HG02970 (cell line): ENCODE measurements around the gene KCNJ6.
"Not testable (repeated sequence)": the region's sequence is repeated elsewhere in the genome, so short reads cannot be mapped to it uniquely, and the experiment has no call there.

Experiments used
- ATAC-seq: cut with Tn5 transposase; IDR thresholded peaks from one replicate; pipeline ENCODE4 v1.9.1; 2021; ENCODE audit warnings: mild to moderate bottlenecking, moderate library complexity, moderate number of reproducible peaks; ENCODE audit not compliant: unreplicated experiment, low FRiP score

Gene KCNJ6

DNA sequence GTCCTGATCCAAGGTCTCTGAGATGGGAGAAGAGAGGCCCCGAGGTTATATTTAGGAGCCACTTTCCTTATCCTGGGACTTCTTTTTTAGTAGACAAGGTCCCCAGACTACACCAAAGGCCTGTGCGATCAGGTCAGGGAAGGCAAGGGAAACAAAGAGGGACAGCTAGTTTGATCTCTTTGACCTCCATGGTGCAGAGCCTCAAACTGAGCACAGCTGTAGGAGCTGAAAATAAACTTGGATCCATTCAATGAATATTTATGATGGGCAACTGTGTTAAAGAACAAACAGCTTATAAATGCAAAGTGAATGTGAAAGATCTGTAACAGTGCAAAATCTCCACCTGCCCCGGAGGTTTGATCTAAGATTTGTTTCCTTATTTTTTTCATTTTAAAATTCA, 293.1 kb downstream of the KCNJ6 start:
- no peak for ATAC-seq

- no peak for ATAC-seq
These were observed 293.5 kb downstream of the KCNJ6 start for GRCh38 chr21:37622755-37623154.

DNA sequence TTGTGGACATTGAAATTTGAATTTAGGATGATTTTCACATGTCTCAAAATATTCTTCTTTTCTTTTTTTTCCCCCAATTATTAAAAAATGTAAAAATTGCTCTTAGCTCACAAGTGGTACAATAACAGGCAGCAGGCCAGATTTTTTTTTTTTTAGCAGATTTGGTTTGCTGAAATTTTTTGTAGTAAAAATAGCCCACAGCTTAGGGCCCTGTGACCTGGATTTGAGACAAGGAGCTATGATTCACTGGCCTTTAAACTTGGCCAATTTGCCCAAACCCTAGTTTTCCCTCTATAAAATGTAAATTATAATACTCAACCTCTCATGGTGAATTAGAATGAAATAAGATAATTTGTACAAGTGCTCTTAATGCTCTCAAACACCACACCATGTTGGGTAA, 295.9 kb downstream of the KCNJ6 start:
- ATAC-seq, result no peak

- ATAC-seq, result no peak
These were observed 296.7 kb downstream of the KCNJ6 start for GRCh38 chr21:37619464-37619974.

DNA sequence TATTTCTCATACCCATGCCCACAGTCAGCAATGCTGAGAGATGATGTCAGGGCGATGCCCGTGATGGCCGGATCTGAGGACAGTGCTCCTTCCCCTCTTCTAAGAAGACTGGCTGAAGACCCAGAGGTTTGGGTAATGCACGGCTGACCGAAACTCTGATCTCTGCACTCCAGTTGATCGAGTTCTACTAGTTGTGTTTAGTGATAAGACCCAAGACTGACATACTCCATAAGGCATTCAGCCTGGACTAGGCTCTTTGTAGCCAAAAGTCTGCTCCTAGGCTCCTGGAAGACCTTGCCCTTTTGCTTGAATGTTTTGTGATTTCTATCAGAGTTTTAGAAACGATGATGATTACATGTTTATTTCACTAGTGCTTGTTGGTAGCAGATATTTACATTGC, 298.2 kb downstream of the KCNJ6 start:
- no peak for ATAC-seq

DNA sequence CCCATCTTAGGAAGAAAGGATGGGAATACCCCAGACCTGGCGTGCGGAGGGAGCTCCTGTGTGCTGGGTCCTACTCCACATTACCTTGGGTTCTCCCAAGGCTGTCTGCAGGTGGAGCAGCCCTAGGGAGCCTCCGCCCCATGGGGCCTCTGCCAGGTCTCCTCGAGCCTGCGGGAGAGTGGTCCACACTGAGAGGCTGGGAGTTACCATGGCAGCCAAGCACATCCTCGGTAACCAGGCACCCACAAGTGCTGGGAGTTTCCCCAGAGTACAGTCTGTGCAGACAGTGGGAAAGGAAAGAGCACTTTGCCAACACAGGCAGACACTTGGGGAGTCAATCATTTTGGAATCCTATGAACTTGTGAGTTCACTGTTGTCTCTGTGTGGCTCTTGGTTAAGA, 300.3 kb downstream of the KCNJ6 start:
- ATAC-seq, result no peak

DNA sequence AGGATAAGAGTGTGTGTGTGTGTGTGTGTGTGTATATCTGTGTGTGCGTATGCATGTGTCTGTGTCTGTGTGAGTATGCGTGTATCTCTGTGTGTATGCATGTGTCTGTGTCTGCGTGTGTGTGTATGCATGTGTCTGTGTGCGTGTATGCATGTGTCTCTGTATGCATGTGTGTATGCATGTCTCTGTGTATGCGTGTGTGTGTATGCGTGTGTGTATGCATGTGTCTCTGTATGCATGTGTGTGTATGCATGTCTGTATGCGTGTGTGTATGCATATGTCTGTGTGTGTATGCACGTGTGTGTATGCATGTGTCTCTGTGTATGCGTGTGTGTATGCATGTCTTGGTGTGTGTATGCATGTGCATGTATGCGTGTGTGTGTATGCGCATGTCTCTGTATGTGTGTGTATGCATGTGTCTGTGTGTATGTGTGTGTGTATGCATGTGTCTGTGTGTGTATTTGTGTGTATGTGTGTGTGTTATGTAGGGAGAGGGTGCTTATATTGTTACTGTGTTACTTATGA, 301.8 kb downstream of the KCNJ6 start:
- ATAC-seq, result no peak

- ATAC-seq, result no peak
These were observed 309.2 kb downstream of the KCNJ6 start for GRCh38 chr21:37607081-37607480.

- ATAC-seq, result no peak
These were observed 309.7 kb downstream of the KCNJ6 start for GRCh38 chr21:37606549-37606948.

- no peak for ATAC-seq
These were observed 311.3 kb downstream of the KCNJ6 start for GRCh38 chr21:37605006-37605405.

GRCh38 chr21:37603129-37603528, 313.1 kb downstream of the KCNJ6 start:
- no peak for ATAC-seq

GRCh38 chr21:37601915-37602314, 314.3 kb downstream of the KCNJ6 start:
- no peak for ATAC-seq

- ATAC-seq, result no peak
These were observed 315.2 kb downstream of the KCNJ6 start for GRCh38 chr21:37601027-37601426.

DNA sequence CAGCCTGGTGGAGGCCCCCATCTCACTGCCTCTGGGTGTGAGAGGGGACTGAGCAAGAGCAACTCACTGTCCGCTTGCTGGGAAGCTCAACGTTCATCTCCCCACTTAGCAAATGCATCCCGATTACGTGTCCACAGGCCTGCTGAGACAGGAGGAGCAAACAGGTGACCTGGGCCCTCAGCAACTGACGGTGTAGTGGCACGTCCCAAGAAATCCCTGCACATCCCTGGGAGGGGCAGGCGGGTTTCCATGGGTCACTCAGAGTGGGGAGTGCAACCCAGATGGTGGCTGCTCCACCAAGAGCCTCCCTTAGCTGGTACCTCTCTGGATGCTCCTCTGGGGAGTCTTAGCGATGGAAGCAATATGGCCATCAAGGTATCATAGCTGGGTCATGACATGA, 320.3 kb downstream of the KCNJ6 start:
- ATAC-seq, result no peak

GRCh38 chr21:37594472-37594951, 321.7 kb downstream of the KCNJ6 start:
- ATAC-seq, result no peak

GRCh38 chr21:37593740-37594471, 322.4 kb downstream of the KCNJ6 start:
- ATAC-seq, result no peak

DNA sequence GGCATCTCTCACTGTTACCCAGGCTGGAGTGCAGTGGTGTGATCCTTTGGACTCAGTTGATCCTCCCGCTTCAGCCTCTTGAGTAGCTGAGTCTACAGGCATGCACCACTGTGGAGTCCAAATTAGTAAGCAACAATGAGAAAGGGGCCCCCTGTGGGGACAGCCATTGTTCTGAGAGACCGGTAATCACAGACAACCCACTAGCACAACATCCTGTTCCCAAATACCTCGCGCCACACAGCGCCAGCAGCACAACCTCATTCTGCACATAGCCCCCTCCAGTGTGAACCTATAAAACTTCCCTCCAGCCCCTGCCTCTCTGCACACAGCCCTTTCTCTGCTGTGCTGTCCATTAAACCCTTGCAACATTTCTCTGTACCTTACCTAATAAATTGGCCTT, 323.2 kb downstream of the KCNJ6 start:
- no peak for ATAC-seq

DNA sequence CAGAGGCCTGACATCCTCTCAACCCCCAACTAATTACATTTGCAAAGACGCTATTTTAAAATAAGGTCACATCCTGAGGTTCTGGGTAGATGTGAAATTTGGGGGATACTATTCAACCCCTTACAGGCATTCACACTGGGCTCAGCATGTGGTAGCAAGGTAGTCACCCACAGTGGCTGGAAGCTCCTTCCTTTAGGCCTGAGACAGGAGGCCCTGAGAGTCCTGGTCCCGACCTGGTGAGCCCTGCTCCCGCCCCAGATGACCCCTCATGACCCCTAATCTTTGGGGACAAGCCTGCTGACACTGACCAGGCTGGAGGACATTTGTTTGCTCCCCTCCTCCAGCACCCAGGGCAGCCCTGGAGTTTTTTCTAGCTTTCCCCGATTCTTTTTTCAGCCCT, 323.8 kb downstream of the KCNJ6 start:
- no peak for ATAC-seq

GRCh38 chr21:37591994-37592393, 324.3 kb downstream of the KCNJ6 start:
- ATAC-seq, result not testable (repeated sequence)

- ATAC-seq, result not testable (repeated sequence)
These were observed 325.4 kb downstream of the KCNJ6 start for GRCh38 chr21:37590836-37591235.

DNA sequence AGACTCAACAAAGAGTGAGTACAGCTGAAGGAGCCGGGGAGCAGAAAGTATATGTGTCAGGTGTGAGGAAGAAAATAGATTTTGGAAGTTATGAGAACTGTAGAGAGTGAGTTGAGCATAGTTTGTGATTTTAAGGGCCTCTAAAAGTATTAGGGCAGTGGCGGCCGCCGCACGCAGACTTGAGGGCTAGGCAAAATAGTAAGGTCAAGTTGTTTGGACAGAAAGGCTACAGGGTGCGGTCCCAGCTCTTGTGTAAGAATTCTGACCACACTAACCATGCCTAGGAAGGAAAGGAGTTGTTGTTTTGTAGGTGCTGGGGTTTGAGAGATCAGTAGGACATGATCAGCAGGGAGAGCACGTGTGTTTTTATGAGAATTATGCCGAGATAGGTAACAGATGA, 327.6 kb downstream of the KCNJ6 start:
- ATAC-seq, result not testable (repeated sequence)

DNA sequence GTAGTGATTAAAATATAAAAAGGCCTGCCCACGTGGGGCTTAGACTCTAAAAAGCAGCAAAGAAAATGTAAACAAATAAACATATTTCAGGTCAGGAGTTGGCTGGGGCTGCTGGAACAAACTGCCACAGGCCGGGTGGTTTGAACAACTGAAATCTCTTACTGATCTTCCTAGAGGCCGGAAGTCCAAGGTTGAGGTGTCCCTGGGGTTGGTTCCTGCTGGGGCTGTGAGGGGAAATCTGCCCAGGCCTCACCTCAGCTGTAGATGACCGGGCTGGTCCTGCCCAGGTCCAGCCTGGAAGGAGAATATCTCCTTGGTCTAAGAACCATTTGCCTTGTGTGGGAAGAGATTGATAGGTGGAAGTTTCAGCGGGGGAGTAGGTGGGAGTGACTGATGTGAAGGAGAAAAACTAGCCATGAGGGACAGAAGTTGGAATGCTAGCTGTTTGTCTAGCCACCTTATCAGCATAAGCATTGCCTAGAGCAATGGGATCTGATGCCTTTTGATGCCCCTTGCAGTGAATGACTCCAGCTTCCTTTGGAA, 328.6 kb downstream of the KCNJ6 start:
- no peak for ATAC-seq
